Inflammatory macrophage treated with lipopolysaccharide for 1 hour (primary cell): ENCODE measurements around the gene LSS.

Source experiments
- DNase-seq, 2 donors: peaks; one replicate each; pipeline ENCODE4 v3.0.0-alpha.2; 2020 to 2022

The LSS gene

DNA sequence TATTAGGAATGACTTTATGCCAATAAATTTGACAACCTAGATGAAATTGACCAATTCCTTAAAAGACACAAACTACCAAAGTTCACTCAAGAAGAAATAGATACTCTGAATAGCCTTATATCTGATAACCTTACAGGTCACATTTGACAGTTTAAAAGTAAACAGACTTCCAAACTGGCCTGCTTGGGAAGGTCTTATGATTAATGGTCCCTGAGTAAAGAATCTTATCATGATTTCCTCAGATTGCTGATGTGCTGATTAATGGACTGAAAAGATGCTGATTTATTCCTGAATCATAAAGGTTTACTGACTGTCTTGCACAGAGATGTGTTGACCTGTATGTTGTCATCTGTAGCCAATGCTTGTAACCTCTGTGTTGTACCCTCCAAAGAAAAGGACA lies 63.5 kb downstream of the LSS start:
- no peak for DNase-seq

DNA sequence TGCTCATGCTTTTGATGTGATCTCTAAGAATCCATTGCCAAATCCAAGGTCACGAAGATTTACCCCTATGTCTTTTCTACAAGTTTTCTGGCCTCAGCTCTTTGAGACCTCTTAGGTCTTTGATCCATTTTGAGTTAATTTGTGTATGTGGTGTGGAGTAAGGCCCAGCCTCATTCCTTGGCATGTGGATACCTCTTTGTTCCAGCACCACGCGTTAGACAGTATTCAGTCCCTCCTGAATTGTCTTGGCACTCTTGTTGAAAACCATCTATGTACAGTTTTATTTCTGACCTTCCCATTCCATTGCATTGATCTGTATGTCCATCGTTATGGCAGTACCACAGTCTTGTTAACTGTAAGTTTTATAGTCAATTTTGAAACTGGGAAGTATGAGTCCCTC lies 65.2 kb downstream of the LSS start:
- DNase-seq: no peak

DNA sequence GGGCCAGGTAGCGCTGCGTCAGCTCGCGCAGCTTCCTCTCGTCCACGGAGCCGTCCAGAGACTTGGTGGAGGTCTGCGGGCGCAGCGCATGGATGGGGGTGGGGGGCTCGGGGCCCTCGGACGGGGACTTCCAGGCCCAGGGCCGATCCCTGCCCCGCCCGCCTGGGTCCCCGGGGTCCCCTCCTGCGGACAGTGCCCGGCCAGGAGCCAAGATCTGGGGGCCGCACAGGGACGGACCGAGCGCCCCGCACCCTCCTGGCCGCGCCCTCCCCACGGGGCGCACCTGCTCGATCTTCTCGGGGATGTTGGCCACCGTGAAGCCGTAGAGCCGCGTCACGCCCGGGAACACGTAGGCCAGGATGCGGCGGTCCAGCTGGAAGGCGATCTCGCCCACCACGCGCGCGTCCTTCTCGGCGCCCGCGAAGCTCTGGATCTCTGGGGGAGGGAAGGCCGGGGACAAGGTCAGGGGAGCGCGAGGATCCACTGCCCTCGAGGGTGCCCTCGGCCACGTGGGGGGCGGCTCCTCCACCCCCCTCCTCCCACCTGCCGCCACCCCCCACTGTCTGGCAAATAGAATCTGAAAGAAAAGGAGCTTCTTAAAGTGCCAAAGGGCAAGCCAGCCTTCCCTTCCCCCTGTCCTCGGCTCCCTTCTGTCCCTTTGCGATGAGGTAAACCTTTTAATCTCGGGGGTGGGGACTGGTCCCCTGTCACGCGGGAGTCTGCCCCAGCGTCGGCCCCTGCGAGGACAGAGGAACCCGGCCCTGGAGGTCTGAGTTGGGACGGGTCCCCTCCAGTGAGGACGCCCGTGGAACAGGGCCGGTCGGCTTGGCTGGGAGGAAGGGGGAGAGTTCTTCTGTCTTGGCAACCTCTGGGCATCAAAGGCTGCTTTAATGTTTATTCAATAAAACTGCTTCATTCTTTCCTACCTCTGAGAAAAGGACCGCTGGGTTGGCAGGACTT lies 66.7 kb downstream of the LSS start:
- DNase-seq: no peak

DNA sequence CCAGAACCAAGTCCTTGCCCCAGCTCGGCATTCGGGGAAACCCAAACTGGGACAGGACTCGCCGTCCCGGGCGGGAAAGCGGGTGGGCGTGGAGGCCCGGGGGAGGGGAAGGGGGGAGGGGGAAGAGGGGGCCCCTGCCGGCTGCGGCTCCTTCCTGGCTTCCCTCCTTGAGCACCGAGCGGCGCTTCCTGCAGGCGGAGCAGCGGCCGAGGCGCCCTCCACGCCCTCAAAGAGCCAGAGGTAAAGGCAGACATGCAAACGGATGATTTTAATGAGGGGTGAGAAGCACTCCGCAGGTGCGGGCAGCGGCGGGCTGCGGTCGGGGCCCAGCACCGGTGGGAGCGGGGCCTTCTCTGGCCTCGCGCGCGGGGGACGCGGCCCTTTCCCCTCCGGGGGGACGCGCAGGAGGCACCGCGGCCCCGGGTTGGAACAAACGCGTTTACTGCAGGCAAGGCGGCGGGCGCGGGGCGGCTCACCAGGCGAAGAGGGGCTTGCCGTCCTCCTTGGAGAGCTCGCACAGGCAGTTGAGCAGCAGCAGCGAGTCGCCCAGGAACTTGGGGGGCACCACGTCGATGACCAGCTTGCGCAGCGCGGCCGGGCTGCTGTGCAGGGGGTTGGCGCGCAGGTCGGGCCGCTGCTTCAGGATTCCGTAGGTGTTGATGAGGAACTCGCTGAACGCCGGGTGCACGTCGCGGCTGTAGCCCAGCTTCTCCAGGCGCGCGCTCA lies 67.5 kb downstream of the LSS start:
- DNase-seq: no peak

DNA sequence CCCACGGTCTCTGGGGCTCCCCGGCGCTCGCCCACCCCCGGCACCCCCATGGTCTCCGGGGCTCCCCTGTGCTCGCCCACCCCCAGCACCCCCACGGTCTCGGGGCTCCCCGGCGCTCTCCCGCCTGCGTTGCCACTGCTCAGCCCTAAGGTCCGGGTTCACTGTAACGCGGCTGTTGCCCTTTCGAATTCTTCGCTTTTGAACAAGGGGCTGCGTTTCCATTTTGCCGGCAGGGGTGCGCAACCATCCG lies 68.0 kb downstream of the LSS start:
- DNase-seq: no peak

DNA sequence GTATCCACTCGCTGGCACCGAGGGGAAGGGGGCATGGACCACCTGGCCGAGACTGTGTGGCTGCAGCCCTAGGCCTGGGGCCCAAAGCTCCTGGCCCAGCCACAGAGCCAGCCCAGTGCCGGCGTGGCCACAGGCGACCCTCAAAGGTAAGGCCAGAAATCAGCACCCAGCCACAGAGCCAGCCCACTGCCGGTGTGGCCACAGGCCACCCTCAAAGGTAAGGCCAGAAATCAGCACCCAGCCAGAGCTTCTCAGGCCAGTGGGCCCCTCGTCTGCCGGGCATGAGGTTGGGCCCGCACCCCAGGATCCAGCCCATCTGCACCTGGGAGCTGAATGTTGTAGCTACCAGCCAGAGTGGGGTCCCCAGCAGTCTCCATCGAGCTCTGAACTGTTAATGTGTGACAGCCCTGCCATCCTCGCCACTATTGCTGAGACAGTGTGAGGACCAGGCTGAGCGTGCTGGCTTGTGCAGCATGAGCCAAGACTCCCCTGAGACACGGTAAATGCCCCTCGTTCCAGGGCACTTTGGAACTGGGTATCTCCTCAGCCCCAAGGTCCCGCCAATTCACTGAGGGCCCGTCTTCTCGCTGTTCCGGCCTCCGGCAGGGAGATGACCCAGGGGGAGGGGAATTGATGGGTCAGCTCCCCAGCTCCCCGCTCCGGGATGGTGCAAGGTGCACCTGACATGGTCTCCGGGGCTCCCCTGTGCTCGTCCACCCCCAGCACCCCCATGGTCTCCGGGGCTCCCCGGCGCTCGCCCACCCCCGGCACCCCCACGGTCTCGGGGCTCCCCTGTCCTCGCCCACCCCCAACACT lies 68.5 kb downstream of the LSS start:
- DNase-seq: no peak

DNA sequence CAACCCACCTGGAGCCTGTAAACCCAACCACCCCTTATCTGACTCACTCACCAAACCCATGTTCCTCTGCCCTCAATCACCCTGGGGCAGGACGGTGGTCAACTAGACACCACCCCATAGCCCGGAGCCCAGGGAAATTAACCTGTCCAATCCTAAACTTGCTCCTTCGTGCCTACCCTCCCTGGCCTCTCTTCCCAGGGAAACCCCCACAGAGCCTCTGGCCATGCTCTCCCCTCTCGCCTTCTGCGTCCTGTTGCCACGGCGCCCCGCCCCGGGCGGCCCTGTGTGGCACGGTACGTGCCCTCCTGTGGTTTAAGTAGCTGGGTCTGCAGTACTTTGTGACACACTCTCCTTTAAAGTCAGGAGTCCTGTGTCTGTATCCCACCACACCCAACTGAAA lies 69.2 kb downstream of the LSS start:
- no peak for DNase-seq

DNA sequence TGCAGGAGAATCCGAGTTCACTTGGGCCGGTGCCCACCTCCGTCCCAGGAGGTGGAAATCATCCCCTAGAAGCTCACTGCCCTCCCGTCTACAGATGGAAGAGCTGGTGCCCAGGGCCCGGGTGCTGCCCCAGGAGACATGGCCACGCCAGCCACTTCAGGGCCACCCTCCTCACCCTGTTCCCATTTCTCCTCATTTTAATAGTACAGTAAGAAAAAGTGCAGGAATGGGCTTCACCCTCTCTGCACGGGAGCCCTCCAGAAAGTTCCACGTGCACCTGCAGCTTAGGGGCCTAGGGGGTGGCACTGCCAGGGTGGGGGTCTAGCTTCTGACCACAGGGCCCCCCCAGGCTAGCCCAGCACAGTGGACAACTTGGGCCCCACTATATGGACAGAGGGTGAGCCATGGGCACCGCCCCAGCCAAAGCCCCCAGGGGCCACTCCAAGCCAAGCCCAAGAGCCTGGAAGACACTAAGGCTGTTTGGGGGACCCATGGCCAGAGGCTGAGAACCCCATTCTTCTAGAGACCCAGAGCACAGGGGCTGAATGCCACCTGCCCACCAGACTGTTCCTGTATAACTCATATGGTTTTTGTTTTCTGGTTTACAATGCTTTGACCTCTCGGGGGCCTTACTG lies 69.8 kb downstream of the LSS start:
- DNase-seq: no peak

DNA sequence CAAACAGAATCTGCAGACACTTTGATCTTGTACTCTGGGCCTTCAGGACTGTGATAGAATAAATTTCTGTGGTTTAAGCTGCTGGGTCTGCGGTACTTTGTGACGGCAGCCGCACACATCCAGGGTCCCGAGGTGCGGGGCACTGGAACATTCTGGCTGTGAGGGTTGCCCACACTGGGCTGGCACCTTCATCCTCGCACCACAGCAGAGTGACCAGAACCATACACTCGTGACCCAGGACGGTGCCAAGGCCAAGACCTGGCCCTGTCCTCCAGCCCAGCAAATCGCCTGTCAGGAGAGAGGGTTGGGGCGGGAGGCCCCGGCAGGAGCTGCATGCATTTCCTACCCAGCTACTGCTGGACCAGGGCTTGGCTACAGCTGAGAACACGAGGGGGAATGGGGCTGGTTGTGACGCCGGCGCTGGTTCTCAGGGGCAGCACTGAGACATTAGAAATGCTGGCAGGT lies 70.6 kb downstream of the LSS start:
- no peak for DNase-seq

DNA sequence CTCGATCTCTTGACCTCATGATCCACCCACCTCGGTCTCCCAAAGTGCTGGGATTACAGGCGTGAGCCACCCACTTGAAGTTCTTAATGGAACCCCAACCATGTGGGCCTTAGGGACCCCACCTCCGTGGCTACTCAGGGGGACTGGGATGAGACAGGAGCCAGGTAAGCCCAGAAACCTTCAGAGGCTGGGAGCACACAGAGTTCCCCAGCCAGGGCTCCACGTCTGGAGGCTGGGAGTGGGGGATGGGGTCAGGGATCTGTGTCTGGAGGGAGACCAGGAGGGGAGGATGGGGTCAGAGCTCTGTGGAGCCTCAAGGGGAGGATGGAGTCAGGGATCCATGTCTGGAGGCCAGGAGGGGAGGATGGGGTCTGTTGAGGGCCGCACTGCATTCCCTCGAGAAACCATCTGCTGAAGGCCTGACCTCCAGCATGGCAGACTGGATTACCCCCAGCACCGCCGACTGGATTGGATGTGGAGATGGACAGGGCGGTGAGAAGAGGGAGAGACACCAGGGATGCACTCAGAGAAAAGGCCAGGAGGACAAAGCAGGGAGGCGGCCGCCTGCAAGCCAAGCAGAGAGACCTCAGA lies 71.1 kb downstream of the LSS start:
- no peak for DNase-seq

DNA sequence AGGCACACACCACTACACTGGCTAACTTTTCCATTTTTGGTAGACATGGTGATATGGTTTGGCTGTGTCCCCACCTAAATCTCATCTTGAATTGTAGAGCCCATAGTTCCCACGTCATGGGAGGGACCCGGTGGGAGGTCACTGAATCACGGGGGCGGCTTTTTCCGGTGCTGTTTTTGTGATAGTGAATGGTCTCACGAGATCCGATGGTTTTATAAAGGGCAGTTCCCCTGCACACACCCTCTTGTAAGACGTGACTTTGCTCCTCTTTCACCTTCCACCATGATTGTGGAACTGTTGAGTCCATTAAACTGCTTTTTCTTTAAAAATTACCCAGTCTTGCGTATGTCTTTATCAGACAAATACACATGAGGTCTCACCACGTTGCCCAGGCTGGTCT lies 71.9 kb downstream of the LSS start:
- no peak for DNase-seq

DNA sequence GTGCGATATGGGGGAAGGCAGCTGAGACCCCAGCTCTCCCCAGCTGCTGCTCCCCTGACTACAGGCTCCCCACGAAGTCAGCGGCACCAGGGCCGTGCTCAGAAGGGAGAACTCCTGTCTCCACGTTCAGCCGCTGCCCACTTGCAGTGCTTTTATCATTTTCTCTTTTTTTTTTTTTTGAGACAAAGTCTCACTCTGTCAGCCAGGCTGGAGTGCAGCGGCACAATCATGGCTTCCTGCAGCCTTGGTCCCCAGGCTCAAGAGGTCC lies 72.3 kb downstream of the LSS start:
- DNase-seq: no peak

DNA sequence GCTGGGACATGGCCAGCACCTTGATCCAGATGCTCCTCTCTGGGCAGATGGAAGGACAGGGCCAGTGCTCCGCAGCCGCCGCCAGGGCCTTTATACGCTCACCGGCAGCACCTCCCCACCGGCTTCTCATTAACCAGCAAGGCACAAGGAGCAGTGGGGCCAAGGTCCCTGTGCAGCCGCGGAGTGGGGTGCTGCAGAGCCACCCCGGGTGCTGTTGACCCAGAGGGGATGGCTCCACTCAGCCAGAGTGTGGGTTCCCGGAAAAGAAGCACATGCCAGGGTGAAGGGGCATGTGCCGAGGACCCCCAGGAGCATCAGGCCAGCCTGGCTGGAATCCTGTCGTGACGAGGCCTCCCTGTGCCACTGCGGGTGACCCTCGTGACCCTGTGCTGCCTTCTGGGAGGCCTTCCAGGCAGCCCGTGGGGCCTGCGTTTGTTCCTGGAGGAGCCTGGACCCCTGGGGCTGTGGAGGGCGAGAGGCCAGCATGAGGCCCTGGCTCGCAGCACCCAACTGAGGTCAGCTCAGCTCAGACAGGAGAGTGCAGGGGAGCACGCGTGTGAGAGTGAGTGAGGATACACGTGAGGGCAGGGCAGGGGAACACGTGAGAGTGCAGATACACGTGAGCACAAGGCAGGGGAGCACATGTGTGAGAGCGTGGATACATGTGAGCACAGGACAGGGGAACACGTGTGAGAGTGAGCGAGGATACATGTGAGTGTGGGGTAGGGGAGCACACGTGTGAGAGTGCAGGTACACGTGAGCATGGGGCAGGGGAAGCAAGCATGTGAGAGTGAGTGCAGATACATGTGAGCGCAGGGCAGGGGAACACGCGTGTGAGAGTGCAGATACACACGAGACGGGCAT lies 72.8 kb downstream of the LSS start, which contains the start of gene FTCD:
Gene FTCD (minus strand): TSS at position 66 of the 864 bp plus-strand sequence. CDS start 56 bp downstream, at position 10.
- no peak for DNase-seq

DNA sequence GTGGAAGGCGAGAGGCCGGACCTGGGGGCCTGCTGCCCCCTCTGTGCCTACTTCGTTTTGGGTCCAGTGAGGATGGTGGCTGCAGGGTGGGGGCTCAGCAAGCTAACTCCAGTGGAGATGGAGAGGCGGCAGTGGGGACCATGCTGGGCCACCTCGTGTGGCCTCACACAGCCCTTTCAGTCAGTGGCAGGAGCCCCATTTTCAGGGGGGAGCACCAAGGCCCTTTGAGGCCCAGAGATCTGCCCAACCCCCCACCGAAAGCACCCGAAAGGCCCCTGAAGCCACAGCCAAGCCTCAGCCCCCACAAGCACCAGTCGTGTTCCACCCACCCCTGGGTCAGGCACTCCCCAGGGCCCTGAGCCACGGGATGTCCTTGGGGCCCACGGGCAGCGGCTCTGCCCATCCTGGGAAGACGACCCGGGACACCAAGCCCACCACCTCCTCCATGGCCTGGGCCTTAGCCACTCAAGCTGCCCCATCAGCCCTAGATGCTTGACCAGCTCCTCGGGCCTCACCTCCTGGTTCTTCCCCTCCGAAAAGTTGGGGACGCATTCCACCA lies 73.5 kb downstream of the LSS start:
- DNase-seq: no peak

DNA sequence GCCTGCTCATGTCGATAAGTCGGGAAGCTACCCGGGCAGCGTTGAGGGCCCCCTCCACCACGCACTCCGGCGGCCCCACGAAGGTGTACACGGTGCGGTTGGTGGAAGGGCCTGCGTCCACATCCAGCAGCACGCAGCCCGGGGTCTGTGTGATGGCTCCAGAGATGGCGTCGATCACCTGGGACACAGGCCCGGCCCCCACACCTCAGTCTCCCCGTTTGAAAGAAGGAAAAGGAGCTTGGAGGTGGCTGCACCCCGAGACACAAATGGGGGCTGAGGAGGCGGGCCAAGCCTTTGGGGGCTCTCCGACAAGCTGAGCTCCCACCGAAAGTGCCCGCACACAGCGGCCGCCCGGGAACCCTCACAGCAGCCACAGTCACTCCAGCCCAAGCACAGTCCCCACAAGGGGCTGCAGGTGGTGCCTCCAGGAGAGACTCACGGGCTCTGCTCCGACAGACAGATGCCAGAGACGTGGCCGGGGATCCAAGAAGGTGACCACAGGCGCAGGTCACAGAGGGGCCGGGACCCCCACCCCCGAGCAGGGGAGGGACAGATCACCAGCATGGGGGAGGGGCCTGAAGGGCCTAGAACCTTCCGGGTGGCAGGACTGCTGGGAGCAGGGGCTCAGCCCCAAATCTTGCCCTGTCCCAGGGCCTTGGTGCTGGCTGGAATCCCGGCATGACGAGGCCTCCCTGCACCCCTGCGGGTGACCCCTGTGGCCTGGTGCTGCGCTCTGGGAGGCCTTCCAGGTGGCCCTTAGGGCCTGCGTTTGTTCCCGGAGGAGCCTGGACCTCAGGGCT lies 74.2 kb downstream of the LSS start:
- DNase-seq: no peak

DNA sequence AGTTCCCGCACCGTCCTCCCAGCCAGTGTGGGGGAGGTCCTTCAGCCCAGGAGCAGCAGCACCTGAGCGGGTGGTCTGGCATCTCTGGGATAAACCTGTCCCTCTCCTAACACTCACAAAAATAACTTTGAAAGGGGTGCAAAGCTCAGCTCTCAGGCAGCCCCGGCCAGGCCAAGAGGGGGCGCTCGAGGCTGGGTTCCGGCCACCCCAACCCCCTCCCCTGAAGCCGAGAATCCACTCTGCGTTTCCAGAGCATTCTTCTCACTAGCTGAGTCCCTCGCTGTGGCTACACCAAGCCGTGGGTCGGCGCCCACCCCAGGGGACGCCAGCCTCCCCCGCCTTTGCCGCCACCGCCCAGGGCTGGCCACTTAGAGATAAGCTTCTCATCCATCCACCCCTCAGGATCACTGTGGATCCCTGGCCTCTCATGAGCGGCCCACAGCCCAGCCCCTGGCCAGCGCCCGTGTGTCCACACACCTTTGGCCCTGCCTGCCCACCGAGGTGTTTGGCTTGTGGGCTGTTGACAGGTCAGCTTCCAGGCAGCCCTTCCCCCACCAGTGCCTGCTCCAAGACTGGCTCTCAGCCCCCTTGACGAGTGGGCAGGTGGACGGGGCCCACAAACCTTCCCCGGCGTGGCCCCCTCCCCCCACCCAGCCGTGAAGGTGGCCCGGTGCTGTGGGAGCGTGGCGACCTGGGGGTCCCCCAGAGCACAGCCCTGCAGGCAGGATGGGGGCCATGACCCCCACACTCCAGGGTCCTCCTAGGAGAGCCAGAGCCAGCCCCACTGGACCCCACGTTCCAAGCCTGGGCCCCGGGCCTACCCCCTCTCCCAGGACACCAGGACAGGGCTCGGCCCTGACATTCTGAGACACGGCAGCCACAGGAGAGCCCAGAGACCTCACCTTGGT lies 75.1 kb downstream of the LSS start:
- peak in 1 of 2 donors; percentile 44 for DNase-seq

DNA sequence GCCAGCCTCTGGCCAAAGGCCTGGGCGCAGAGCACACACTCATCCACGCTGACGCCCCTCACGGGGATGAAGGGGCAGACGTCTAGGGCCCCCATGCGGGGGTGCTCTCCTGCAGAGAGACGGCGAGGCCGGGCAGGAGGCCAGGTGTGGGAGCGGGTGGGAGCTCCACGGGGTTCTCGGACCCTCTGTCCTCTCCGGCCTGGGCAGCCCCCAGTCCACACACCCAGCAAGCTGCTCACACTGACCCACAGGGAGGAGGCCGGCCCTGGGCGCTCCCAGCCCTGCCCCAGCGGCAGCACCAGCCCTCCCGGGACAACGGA lies 75.7 kb downstream of the LSS start:
- no peak for DNase-seq

DNA sequence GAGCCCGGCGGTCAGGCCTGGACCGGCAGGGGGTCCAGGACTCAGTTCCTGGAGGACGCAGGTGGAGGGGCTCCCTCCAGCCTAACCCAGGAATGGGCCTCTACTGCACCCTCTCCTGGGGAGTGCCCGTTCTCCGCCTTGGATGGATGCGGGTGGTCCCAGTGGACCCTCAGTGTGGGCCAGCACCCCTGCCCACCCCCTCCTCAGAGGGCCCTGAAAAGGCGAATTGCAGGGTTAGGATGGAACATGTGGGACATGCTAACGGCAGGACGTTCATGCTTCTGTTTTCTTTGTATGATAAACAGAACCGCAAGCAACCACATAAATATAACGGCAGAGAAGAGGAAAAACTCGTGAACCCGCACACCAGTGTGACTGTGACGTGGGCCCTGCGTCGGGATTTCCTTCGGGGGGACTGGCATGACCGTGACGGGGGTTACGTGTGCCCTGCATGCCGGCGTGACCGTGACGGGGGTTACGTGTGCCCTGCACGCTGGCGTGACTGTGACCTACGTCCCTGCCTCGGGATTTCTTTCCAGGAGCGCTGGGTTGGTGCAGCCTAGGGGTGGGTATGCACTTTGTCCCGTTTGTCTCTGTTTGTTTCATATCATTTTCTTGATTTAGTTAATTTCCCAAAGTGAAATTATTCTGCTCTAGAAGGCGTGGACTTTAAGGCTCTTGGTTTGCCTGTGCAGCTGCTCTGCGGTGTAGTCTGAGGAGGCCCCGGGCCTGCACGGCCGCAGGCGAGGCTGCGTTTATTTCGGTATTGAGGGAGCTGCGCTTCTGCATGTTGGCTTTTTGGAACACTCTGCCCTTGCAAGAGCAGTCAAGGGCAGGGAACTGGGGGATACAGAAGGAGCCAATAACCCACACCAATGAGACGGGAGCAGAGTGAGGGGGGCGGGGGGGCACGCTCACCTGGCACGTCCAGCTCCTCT lies 76.3 kb downstream of the LSS start:
- no peak for DNase-seq
